Adrenal gland (tissue), 12 donors: ENCODE data around the gene UACA. TPM values are rescaled to one million over a fixed set of nuclear protein-coding genes. Genes with fewer than 3 reads are reported as not detected.
"Not testable (repeated sequence)": the region's sequence is repeated elsewhere in the genome, so short reads cannot be mapped to it uniquely, and the experiment has no call there.

Experiments used
- DNase-seq, 7 donors: peaks; one replicate each; pipeline ENCODE4 v3.0.0-alpha.2; 2019 to 2020
- H3K27ac ChIP-seq, 5 donors: fragments of 200-600 bp; sonication (generic) in 4 of 5; 1 replicate in 3 of 5; 2 replicates in 2 of 5; pipeline versions ENCODE4 v1.5.1 to v1.8.0; 2016 to 2020; ENCODE audit warnings: mild to moderate bottlenecking in 1 of 5
- H3K27me3 ChIP-seq: fragments of 200-600 bp; 2 replicates; pipeline ENCODE4 v1.8.0; 2021
- H3K36me3 ChIP-seq, 2 donors: fragments of 200-600 bp; replicated peaks in 1 of 2; 1 replicate in 1 of 2; 2 replicates in 1 of 2; pipeline versions ENCODE4 v1.5.1 to v1.8.0; 2018 to 2022
- H3K4me1 ChIP-seq, 2 donors: fragments of 200-600 bp; replicated peaks in 1 of 2; 1 replicate in 1 of 2; 2 replicates in 1 of 2; pipeline versions ENCODE4 v1.5.1 to v1.8.0; 2018 to 2021
- H3K4me3 ChIP-seq, 4 donors: fragments of 200-600 bp; sonication (generic) in 3 of 4; one replicate each; pipeline ENCODE4 v1.5.1; 2016 to 2018
- H3K9me3 ChIP-seq, 3 donors: fragments of 200-600 bp; sonication (generic) in 1 of 3; replicated peaks in 1 of 3; 1 replicate in 2 of 3; 2 replicates in 1 of 3; pipeline versions ENCODE4 v1.5.1 to v1.8.0; 2016 to 2021
- POLR2A ChIP-seq, 2 donors: fragments of 450-650 bp; IDR thresholded peaks; one replicate each; pipeline ENCODE4 v1.6.1; 2017; ENCODE audit warnings: antibody characterized with exemption in 2 of 2, mild to moderate bottlenecking in 2 of 2, moderate library complexity in 1 of 2
- WGBS, 4 donors: extraction: QIAGEN DNeasy Blood & Tissue Kit in 2 of 4; methylation state at CpG; one replicate each; pipeline versions ENCODE4 v1.1.5 to v1.1.7; 2013 to 2017; 5-methylcytosine and 5-hydroxymethylcytosine counted together
- intact Hi-C, 2 donors: fragments of 100-400 bp; cut with DNase I; formaldehyde crosslinking; loops; one replicate each; pipeline versions ENCODE4 v1.14.1 to v1.15.0; 2022 to 2023
- polyA plus RNA-seq, 3 donors: library from polyadenylated mRNA; stranded (reverse); fragments of 200-250 nt in 2 of 3; fragments of 350-450 nt in 1 of 3; fragmentation: Illumina TruSeq in 1 of 3; extraction: RNeasy Lipid Tissue Mini Kit (QIAGEN cat#74804) in 1 of 3; gene quantifications; one replicate each; pipeline ENCODE4 v1.2.3, GENCODE V29; 2013 to 2014
- total RNA-seq, 9 donors: library from RNA; depleted of rRNA in 4 of 9; stranded (reverse); fragments of >200 nt in 4 of 9; fragments of 120-200 nt in 1 of 9; fragmentation: NEBNext Ultra II Directional in 1 of 9; extraction: Animal tissue kit (Norgen Biotek cat#: 25700) in 1 of 9; gene quantifications; one replicate each; pipeline versions ENCODE4 v1.1.0 to v1.2.4, GENCODE V29; 2013 to 2023
- TF ChIP-seq, protein P1 (sequence below), 6 experiments: fragments of 450-650 bp in 4 of 6; fragments of 200-600 bp in 2 of 6; sonication (generic) in 1 of 6; IDR thresholded peaks; 1 replicate in 5 of 6; 2 replicates in 1 of 6; pipeline versions ENCODE4 v1.5.1 to v1.8.0; 2016 to 2021; ENCODE audit warnings: antibody characterized with exemption in 6 of 6, mild to moderate bottlenecking in 2 of 6, moderate library complexity in 1 of 6
- donor health status: healthy with polysubstance abuse.
- donor health status: Bipolar disorder and iron deficiency.
- donor health status: DM: yes; HTN: yes; CAD: no.
- donor health status: DM: no; HTN: no; CAD: no.
- donor health status: DM: no; HTN: no; CAD: no.
- donor health status: DM: yes; HTN: yes; CAD: no.

Gene UACA
- total and polyA plus RNA-seq, 12 donors = 16.7 to 186 (median 39.1) TPM

DNA sequence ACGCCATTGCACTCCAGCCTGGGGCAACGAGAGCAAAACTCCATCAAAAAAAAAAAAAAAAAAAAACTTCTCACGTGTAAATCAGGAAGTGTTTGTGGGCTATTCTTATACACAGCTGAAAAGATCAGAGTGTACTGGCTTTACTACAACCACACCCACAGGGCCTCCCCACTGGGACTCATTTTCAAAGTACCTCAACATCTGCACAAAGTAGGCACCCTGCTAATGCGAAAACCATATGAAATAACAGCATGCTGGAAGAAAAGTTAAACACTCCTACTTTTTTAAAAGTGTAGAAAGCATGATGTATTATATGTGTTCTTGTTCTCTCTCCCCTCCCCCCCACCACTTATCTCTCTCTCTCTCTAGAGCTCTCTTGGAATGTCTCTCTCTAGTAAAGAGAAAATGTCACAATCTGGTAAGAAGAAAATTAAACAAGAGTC is 11.1 kb downstream of the UACA start:
- Histone ChIP-seq H3K36me3 (no peaks in the 10 kb centered on the region), H3K9me3 (no peaks in the 10 kb centered on the region), H3K4me1 (peaks cover 6 to 21% of the 10 kb centered on the region in 2 donors), H3K27ac (no peak overlapping the region), H3K27me3 (no peaks in the 10 kb centered on the region), H3K4me3 (no peak overlapping the region)
- WGBS, 4 donors = 49 to 56% (median 53%) methylated on average over 4 of the region's 4 CpGs
- no peak for DNase-seq
- intact Hi-C loops = no loop called here
- TF ChIP-seq POLR2A (IDR thresholded peaks at IDR 0.05) = no peak
- TF ChIP-seq, protein P1, sequence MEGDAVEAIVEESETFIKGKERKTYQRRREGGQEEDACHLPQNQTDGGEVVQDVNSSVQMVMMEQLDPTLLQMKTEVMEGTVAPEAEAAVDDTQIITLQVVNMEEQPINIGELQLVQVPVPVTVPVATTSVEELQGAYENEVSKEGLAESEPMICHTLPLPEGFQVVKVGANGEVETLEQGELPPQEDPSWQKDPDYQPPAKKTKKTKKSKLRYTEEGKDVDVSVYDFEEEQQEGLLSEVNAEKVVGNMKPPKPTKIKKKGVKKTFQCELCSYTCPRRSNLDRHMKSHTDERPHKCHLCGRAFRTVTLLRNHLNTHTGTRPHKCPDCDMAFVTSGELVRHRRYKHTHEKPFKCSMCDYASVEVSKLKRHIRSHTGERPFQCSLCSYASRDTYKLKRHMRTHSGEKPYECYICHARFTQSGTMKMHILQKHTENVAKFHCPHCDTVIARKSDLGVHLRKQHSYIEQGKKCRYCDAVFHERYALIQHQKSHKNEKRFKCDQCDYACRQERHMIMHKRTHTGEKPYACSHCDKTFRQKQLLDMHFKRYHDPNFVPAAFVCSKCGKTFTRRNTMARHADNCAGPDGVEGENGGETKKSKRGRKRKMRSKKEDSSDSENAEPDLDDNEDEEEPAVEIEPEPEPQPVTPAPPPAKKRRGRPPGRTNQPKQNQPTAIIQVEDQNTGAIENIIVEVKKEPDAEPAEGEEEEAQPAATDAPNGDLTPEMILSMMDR (IDR thresholded peaks at IDR 0.05) = no peak

DNA sequence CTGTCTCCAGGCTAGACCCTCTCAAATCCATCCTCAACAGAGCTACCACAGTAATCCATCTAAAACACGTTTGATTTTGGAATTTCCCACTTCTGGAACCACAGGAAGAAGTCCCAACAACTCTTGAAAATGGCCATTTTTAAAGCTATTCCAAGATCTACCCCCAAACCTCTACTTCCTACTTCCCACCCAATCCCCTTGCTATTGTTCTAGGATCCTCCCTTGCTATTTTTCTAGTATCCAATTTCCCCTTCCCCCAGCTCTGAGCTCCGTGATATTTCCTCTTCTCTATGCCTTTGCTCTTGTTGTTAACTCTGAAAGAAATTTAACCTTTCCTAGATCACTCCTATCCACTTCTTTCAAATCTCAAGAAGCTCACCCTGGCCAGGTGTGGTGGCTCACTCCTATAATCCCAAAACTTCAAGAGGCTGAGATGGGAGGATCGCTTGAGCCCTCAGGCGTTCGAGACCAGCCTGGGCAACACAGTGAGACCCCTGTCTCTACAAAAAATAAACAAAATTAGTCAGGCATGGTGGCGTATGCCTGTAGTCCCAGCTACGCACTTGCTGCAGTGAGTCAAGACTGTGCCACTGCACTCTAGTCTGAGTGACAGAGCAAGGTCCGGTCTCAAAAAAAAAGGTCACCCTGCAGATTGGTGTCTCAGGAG is 13.0 kb downstream of the UACA start:
- no peaks in the 10 kb centered on the region for H3K36me3 ChIP-seq
- no peak for TF ChIP-seq POLR2A (IDR thresholded peaks at IDR 0.05)
- TF ChIP-seq, protein P1 (IDR thresholded peaks at IDR 0.05) = no peak
- DNase-seq = no peak
- WGBS, 4 donors = 89 to 92% (median 91%) methylated on average over 8 of the region's 8 CpGs
- no peaks in the 10 kb centered on the region for H3K9me3 ChIP-seq
- H3K4me1 ChIP-seq = peaks cover 6 to 21% of the 10 kb centered on the region in 2 donors
- no peak overlapping the region for H3K4me3 ChIP-seq
- intact Hi-C loops = no loop called here
- H3K27me3 ChIP-seq = no peaks in the 10 kb centered on the region
- H3K27ac ChIP-seq = no peak overlapping the region

DNA sequence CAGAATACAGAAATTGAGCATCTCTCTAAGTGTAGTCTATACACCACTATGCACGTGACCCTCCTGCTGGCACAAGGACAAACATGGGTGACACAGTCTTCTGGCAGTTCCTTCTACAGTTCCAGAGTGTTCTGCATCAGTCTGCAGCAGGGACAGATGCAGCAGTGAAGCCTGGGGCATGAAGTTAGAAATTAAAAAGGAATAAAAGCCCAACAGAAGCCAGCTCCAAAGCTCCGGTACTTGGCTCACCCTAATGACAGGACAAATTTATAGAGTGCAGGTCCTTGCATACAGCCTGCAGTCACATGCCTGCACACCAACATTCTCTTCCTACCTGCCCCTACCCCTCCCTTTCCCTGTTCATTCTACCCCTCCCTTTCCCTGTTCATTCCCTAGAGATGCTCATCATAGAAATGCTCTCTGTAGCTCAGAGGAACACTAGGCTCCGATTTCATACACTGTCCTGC is 15.0 kb downstream of the UACA start:
- Histone ChIP-seq H3K4me3 (no peak overlapping the region), H3K27ac (no peak overlapping the region), H3K4me1 (peaks cover 7 to 24% of the 10 kb centered on the region in 2 donors), H3K36me3 (no peaks in the 10 kb centered on the region), H3K27me3 (no peaks in the 10 kb centered on the region), H3K9me3 (no peaks in the 10 kb centered on the region)
- TF ChIP-seq POLR2A (IDR thresholded peaks at IDR 0.05) = no peak
- TF ChIP-seq, protein P1 (IDR thresholded peaks at IDR 0.05) = no peak
- intact Hi-C loops = no loop called here
- 21 to 29% (median 26%) methylated on average over 3 of the region's 3 CpGs for WGBS, 4 donors
- peak; percentile 55 to 85 (median 70) for DNase-seq

DNA sequence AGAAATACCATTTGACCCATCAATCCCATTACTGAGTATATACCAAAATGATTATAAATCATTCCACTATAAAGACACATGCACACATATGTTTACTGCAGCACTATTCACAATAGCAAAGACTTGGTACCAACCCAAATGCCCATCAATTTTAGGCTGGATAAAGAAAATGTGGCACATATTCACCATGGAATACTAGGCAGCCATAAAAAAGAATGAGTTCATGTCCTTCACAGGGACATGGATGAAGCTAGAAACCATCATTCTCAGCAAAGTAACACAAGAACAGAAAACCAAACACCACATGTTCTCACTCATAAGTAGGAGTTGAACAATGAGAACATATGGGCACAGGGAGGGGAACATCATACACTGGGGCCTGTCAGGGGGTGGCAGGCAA is 16.8 kb downstream of the UACA start:
- H3K36me3 ChIP-seq, H3K27me3 ChIP-seq, DNase-seq, intact Hi-C loops, H3K9me3 ChIP-seq, H3K4me3 ChIP-seq, H3K27ac ChIP-seq: not testable (repeated sequence)
- H3K4me1 ChIP-seq = peaks cover 22 to 33% of the 10 kb centered on the region in 2 donors

DNA sequence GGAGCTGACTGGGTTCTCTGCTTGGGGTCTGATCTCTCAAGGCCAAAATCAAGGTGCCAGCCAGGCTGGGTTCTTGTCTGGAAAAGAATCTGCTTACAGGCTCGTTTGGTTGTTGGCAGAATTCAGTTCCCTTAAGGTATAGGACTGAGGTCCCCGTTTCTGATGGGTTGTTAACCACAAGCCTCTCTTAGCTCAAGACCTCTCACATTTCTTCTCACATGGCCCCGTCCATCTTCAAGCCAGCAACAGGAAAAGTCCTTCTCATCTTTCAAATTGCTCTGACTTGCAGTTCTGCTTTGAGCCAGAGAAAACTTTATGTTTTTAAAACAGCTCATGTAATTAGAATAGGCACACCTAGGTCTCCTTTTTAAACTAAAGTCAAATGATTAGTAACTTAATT is 20.4 kb downstream of the UACA start:
- peaks cover 26 to 53% of the 10 kb centered on the region in 2 donors for H3K4me1 ChIP-seq
- 34 to 45% (median 43%) methylated on average over 3 of the region's 3 CpGs for WGBS, 4 donors
- no peak for DNase-seq
- peak overlapping the region in 1 of 4 donors; percentile 52 for H3K4me3 ChIP-seq
- H3K36me3 ChIP-seq = no peaks in the 10 kb centered on the region
- intact Hi-C loops = no loop called here
- H3K9me3 ChIP-seq = no peaks in the 10 kb centered on the region
- no peak for TF ChIP-seq POLR2A (IDR thresholded peaks at IDR 0.05)
- TF ChIP-seq, protein P1 (IDR thresholded peaks at IDR 0.05) = peak in 1 of 6 experiments; percentile 15
- no peaks in the 10 kb centered on the region for H3K27me3 ChIP-seq
- peak overlapping the region; percentile 10 to 93 (median 85) for H3K27ac ChIP-seq
